ENCODE results near the gene TP63. TPM values are rescaled to one million over a fixed set of nuclear protein-coding genes. Genes with fewer than 3 reads are reported as not detected.
A peak's percentile ranks its signal among the peaks of the same experiment; 100 is the strongest.

TP63 gene
- total RNA-seq, 1 experiment from 2014 or later: 4.9 TPM

DNA sequence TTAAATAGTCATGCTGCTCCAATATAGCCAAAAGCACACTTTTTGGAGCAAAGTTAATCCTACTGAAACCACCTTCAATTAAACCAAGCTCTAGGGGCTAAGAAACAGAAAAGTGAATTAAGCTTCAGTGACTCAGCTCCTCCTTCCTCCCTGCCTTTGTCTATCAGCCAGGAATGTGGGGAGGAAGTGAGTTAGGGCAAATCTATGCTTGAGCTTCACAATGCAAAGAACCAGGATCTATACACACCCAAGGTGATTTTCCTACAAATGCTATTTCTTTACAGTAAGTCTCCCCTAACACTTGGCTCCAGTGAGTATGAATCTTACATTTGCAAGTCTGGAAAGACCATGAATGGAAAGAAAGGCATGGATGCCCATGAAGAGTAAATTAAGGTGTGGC is 277.5 kb downstream of the TP63 start:
- no peak for TF ChIP-seq EZH2 (IDR thresholded peaks at IDR 0.05; ENCODE audit: borderline replicate concordance, low read depth, low read length, poor library complexity, severe bottlenecking)
- TF ChIP-seq, protein P1, sequence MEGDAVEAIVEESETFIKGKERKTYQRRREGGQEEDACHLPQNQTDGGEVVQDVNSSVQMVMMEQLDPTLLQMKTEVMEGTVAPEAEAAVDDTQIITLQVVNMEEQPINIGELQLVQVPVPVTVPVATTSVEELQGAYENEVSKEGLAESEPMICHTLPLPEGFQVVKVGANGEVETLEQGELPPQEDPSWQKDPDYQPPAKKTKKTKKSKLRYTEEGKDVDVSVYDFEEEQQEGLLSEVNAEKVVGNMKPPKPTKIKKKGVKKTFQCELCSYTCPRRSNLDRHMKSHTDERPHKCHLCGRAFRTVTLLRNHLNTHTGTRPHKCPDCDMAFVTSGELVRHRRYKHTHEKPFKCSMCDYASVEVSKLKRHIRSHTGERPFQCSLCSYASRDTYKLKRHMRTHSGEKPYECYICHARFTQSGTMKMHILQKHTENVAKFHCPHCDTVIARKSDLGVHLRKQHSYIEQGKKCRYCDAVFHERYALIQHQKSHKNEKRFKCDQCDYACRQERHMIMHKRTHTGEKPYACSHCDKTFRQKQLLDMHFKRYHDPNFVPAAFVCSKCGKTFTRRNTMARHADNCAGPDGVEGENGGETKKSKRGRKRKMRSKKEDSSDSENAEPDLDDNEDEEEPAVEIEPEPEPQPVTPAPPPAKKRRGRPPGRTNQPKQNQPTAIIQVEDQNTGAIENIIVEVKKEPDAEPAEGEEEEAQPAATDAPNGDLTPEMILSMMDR (conservative IDR thresholded peaks at IDR 0.05; ENCODE audit: low read depth, low read length): no peak
- no peaks in the 10 kb centered on the region for H3K27me3 ChIP-seq (replicated peaks; ENCODE audit: insufficient read depth, low read depth, low read length, poor library complexity)
- H3K4me3 ChIP-seq (ENCODE audit: low read depth, low read length, poor library complexity, severe bottlenecking): no peak overlapping the region
- intact Hi-C loops (cut with micrococcal nuclease; ENCODE audit: unreplicated experiment): no loop called here
- no peaks in the 10 kb centered on the region for H3K36me3 ChIP-seq (ENCODE audit: insufficient read depth, low read length, poor library complexity, severe bottlenecking)
- no peaks in the 10 kb centered on the region for H3K9me3 ChIP-seq (ENCODE audit: low read depth, low read length, poor library complexity, severe bottlenecking)
- CTCF ChIA-PET: interaction anchor here (0.6 kb wide), 1 partner anchor 639 kb away, joined by 3 read pairs; no protein-coding TSS in a partner anchor
- no peaks in the 10 kb centered on the region for H3K4me1 ChIP-seq (ENCODE audit: insufficient read depth, low read length, poor library complexity, severe bottlenecking)
- H3K27ac ChIP-seq (ENCODE audit: low read depth, low read length, poor library complexity, severe bottlenecking): no peak overlapping the region
- POLR2A ChIA-PET (ENCODE audit: low non-redundant PET): no interaction called here
- BruUV-seq (replicated peaks): no TSS peak
- peak; percentile 61 for DNase-seq (ENCODE audit: low spot score)

DNA sequence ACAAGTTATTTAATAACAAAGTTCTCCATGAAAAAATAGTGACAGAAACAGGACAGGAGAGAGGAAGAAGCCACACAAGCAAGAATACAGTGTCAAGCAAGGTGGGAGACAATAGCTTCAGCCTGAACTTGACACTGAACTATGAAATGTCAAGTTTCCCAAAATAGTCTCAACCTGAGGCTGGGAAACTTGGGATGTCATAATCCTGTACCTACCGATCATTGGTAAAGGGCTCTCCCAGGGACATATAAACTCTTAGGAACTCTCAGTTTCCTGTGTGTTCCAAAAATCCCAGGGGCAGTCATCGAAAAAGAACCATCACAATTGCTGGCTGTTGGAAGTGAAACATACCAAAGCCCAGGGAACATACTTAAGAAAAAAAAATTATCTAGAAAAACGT is 277.9 kb downstream of the TP63 start:
- TF ChIP-seq EZH2 (IDR thresholded peaks at IDR 0.05; ENCODE audit: borderline replicate concordance, low read depth, low read length, poor library complexity, severe bottlenecking): no peak
- TF ChIP-seq, protein P1 (conservative IDR thresholded peaks at IDR 0.05; ENCODE audit: low read depth, low read length): no peak
- Histone ChIP-seq H3K4me3 (ENCODE audit: low read depth, low read length, poor library complexity, severe bottlenecking) (no peak overlapping the region), H3K9me3 (ENCODE audit: low read depth, low read length, poor library complexity, severe bottlenecking) (no peaks in the 10 kb centered on the region), H3K27ac (ENCODE audit: low read depth, low read length, poor library complexity, severe bottlenecking) (no peak overlapping the region), H3K27me3 (replicated peaks; ENCODE audit: insufficient read depth, low read depth, low read length, poor library complexity) (no peaks in the 10 kb centered on the region), H3K36me3 (ENCODE audit: insufficient read depth, low read length, poor library complexity, severe bottlenecking) (no peaks in the 10 kb centered on the region), H3K4me1 (ENCODE audit: insufficient read depth, low read length, poor library complexity, severe bottlenecking) (no peaks in the 10 kb centered on the region)
- DNase-seq (ENCODE audit: low spot score): no peak
- intact Hi-C loops (cut with micrococcal nuclease; ENCODE audit: unreplicated experiment): no loop called here
- CTCF ChIA-PET: interaction anchor here (0.6 kb wide), 1 partner anchor 640 kb away, joined by 3 read pairs; no protein-coding TSS in a partner anchor
- BruUV-seq (replicated peaks): no TSS peak
- POLR2A ChIA-PET (ENCODE audit: low non-redundant PET): no interaction called here

GRCh38 chr3:189909573-189909972 is 278.4 kb downstream of the TP63 start:
- H3K27me3 ChIP-seq (replicated peaks; ENCODE audit: insufficient read depth, low read depth, low read length, poor library complexity): no peaks in the 10 kb centered on the region
- H3K9me3 ChIP-seq (ENCODE audit: low read depth, low read length, poor library complexity, severe bottlenecking): no peaks in the 10 kb centered on the region
- H3K4me1 ChIP-seq (ENCODE audit: insufficient read depth, low read length, poor library complexity, severe bottlenecking): peaks cover 3% of the 10 kb centered on the region
- H3K36me3 ChIP-seq (ENCODE audit: insufficient read depth, low read length, poor library complexity, severe bottlenecking): no peaks in the 10 kb centered on the region
- no peak for DNase-seq (ENCODE audit: low spot score)
- intact Hi-C loops (cut with micrococcal nuclease; ENCODE audit: unreplicated experiment): no loop called here
- ChIA-PET CTCF (interaction anchor here (0.5 kb wide), 1 partner anchor 288 kb away, joined by 4 read pairs; no protein-coding TSS in a partner anchor), POLR2A (ENCODE audit: low non-redundant PET) (no interaction called here)
- TF ChIP-seq, protein P1 (conservative IDR thresholded peaks at IDR 0.05; ENCODE audit: low read depth, low read length): no peak
- TF ChIP-seq EZH2 (IDR thresholded peaks at IDR 0.05; ENCODE audit: borderline replicate concordance, low read depth, low read length, poor library complexity, severe bottlenecking): no peak
- BruUV-seq (replicated peaks): no TSS peak
- no peak overlapping the region for H3K4me3 ChIP-seq (ENCODE audit: low read depth, low read length, poor library complexity, severe bottlenecking)
- no peak overlapping the region for H3K27ac ChIP-seq (ENCODE audit: low read depth, low read length, poor library complexity, severe bottlenecking)
